GM12878 (cell line): ENCODE data around the gene HPD. TPM values are rescaled to one million over a fixed set of nuclear protein-coding genes. Genes with fewer than 3 reads are reported as not detected.
A peak's percentile ranks its signal among the peaks of the same experiment; 100 is the strongest.

ENCODE experiments used
- BCL3 ChIP-seq: IDR thresholded peaks from 2 replicates; pipeline ENCODE4 v1.6.1; 2011; ENCODE audit warnings: borderline replicate concordance, low read depth, mild to moderate bottlenecking, moderate library complexity, low read length; ENCODE audit not compliant: insufficient read depth, poor library complexity, severe bottlenecking
- CHD1 ChIP-seq: IDR thresholded peaks from 2 replicates; pipeline ENCODE4 v1.6.1; 2012; ENCODE audit warnings: low read depth, low read length, improper control_type of control experiment
- CREB1 ChIP-seq: IDR thresholded peaks from 2 replicates; pipeline ENCODE4 v1.6.1; 2012; ENCODE audit warnings: low read depth, mild to moderate bottlenecking, inconsistent platforms
- DPF2 ChIP-seq: fragments of 450-650 bp; IDR thresholded peaks from 2 replicates; pipeline ENCODE4 v1.6.1; 2017; ENCODE audit warnings: mild to moderate bottlenecking
- ESRRA ChIP-seq: IDR thresholded peaks from 2 replicates; pipeline ENCODE4 v1.6.1; 2012; ENCODE audit warnings: mild to moderate bottlenecking, low read length, improper control_type of control experiment
- GATAD2B ChIP-seq: fragments of 450-650 bp; conservative IDR thresholded peaks from 2 replicates; pipeline ENCODE4 v1.6.1; 2017; ENCODE audit warnings: low read depth, mild to moderate bottlenecking, moderate library complexity
- HDGF ChIP-seq: fragments of 450-650 bp; IDR thresholded peaks from 2 replicates; pipeline ENCODE4 v1.6.1; 2016; ENCODE audit warnings: antibody characterized with exemption
- MYC ChIP-seq: IDR thresholded peaks from 2 replicates; pipeline ENCODE4 v1.6.1; 2011; ENCODE audit warnings: mild to moderate bottlenecking, low read length, moderate library complexity, inconsistent platforms; ENCODE audit not compliant: insufficient read depth, insufficient replicate concordance, insufficient read length, severe bottlenecking
- PAX5 ChIP-seq: IDR thresholded peaks from 2 replicates; pipeline ENCODE4 v1.6.1; 2011; ENCODE audit warnings: low read depth, low read length, borderline replicate concordance
- POLR2AphosphoS2 ChIP-seq: IDR thresholded peaks from 2 replicates; pipeline ENCODE4 v1.6.1; 2011; ENCODE audit warnings: low read depth, mild to moderate bottlenecking, low read length, improper control_type of control experiment, moderate library complexity
- RBBP5 ChIP-seq: fragments of 200-600 bp; sonication (generic); conservative IDR thresholded peaks from 2 replicates; pipeline ENCODE4 v1.6.1; 2016
- RELB ChIP-seq: fragments of 450-650 bp; IDR thresholded peaks from 2 replicates; pipeline ENCODE4 v1.6.1; 2017; ENCODE audit warnings: low read depth, mild to moderate bottlenecking, moderate library complexity
- SKIL ChIP-seq: fragments of 450-650 bp; IDR thresholded peaks from 2 replicates; pipeline ENCODE4 v1.6.1; 2017; ENCODE audit warnings: mild to moderate bottlenecking, low read depth, inconsistent platforms; ENCODE audit not compliant: poor library complexity, severe bottlenecking
- SMAD5 ChIP-seq: IDR thresholded peaks from 2 replicates; pipeline ENCODE4 v1.6.1; 2016; ENCODE audit warnings: antibody characterized with exemption, low read depth
- SREBF2 ChIP-seq: IDR thresholded peaks from 2 replicates; pipeline ENCODE4 v1.6.1; 2012; ENCODE audit warnings: mild to moderate bottlenecking, low read length
- TBL1XR1 ChIP-seq: IDR thresholded peaks from 2 replicates; pipeline ENCODE4 v1.6.1; 2012; ENCODE audit warnings: low read depth, low read length, improper control_type of control experiment
- TCF12 ChIP-seq: IDR thresholded peaks from 2 replicates; pipeline ENCODE4 v1.6.1; 2011; ENCODE audit warnings: low read depth, mild to moderate bottlenecking, low read length
- TCF3 ChIP-seq: IDR thresholded peaks from 2 replicates; pipeline ENCODE4 v1.6.1; 2012; ENCODE audit warnings: low read depth, mild to moderate bottlenecking, low read length, borderline replicate concordance; ENCODE audit not compliant: insufficient read depth
- WRNIP1 ChIP-seq: IDR thresholded peaks from 2 replicates; pipeline ENCODE4 v1.6.1; 2011; ENCODE audit warnings: low read depth, low read length, improper control_type of control experiment, borderline replicate concordance
- ZBTB40 ChIP-seq: fragments of 450-650 bp; IDR thresholded peaks from 2 replicates; pipeline ENCODE4 v1.6.1; 2016; ENCODE audit warnings: mild to moderate bottlenecking, moderate library complexity, borderline replicate concordance
- polyA plus RNA-seq, 11 experiments: library from polyadenylated mRNA; depleted of rRNA in 4 of 11; unstranded in 6 of 11; stranded (reverse) in 5 of 11; fragments of >200 nt; fragmentation: Nextera tagmentation in 4 of 11; fragmentation: Illumina TruSeq in 1 of 11; extraction: Ambion mirVana in 4 of 11; extraction: Trizol in 1 of 11; gene quantifications; 1 replicate in 1 of 11; 2 replicates in 10 of 11; pipeline versions ENCODE4 v1.2.1 to v1.2.3, GENCODE V29; 2011 to 2016; ENCODE audit warnings: inconsistent platforms in 2 of 11, missing spikeins in 2 of 11, low read depth in 1 of 11
- total RNA-seq, 4 experiments: library from RNA; depleted of rRNA in 3 of 4; stranded (reverse); fragments of >200 nt in 3 of 4; fragmentation: Illumina TruSeq in 1 of 4; extraction: Trizol in 1 of 4; gene quantifications; 2 replicates each; pipeline versions ENCODE4 v1.2.1 to v1.2.3, GENCODE V29; 2013 to 2021

HPD gene
- total and polyA plus RNA-seq, 10 of the 15 experiments (the other 5 are each of a cell fraction or from before 2014, with no cell fraction given), result 0.04 to 0.69 (median 0.28) TPM; not detected in 7

DNA sequence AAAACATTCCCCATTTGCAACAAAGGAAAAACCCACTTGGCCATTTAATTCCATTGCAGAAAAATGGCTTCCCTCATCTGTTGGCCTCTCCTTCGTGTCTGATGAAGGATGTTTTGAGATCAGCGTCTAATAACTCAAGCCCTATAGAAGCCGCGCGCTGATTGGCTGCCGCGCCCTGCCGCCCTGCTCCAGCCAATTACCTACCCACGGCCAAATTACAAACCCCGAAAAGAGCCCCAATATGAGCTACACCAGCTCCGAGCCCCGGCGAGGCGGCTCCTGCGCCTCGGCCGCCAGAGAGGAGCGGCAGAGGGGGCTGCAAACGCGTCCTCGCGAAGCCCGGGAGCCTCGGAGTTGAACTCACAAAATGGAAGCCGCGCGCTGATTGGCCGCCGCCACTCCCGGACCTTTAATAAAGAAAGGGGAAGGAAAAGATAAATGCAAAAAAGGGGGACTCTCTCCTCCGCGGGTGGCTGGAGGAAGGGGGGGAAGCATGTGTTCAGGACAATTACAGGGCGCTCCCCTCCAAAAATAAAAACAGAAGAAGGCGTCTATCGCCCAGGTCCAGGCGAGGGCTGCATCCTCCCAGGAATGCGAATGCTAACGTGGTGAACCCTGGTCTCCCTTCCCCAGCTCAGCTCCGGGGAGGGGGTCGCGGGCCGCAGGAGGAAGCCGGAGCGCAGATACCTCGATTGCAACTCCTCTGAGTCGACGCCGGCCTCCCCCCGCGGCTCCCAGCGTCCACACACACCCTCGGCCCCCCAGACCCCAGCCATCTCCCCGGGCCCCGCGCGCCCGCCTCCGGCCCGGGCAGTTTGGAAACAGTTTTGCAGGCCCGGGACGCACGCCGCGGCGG lies 55.6 kb downstream of the HPD start (continued):
- TF ChIP-seq GATAD2B, result no peak
- TF ChIP-seq MYC, result no peak
- peak; percentile 76 for TF ChIP-seq SREBF2
- no peak for TF ChIP-seq WRNIP1
- TF ChIP-seq ZBTB40, result no peak
- TF ChIP-seq CREB1, result no peak
- TF ChIP-seq SMAD5, result peak; percentile 95
- TF ChIP-seq POLR2AphosphoS2, result peak; percentile 95
- no peak for TF ChIP-seq RBBP5
- TF ChIP-seq PAX5, result no peak
- 0 out of 2 replicates have a peak, but pooled peaks have one; percentile 44 for TF ChIP-seq HDGF
- peak; percentile 45 for TF ChIP-seq DPF2
- TF ChIP-seq TBL1XR1, result no peak
- TF ChIP-seq TCF3, result peak; percentile 47; the same call in 1 of the 2 replicates
- TF ChIP-seq ESRRA, result 0 out of 2 replicates have a peak, but pooled peaks have one; percentile 73
- TF ChIP-seq TCF12, result 0 out of 2 replicates have a peak, but pooled peaks have one; percentile 3
- TF ChIP-seq RELB, result no peak; the same call in 1 of the 2 replicates
- peak; percentile 42 for TF ChIP-seq SKIL
- TF ChIP-seq CHD1, result peak; percentile 2; the same call in 1 of the 2 replicates
- TF ChIP-seq BCL3, result peak; percentile 46
